NCI-H2196 treated with DMSO at 0.1 percent for 48 hours (cell line): Measurements from ENCODE around the gene TMEM270.
"Not testable (repeated sequence)": the region's sequence is repeated elsewhere in the genome, so short reads cannot be mapped to it uniquely, and the experiment has no call there.

Source experiments
- DNase-seq: peaks from one replicate; lab custom pipeline; 2025; ENCODE audit not compliant: unreplicated experiment; lab: John Stamatoyannopoulos, UW

Gene TMEM270

DNA sequence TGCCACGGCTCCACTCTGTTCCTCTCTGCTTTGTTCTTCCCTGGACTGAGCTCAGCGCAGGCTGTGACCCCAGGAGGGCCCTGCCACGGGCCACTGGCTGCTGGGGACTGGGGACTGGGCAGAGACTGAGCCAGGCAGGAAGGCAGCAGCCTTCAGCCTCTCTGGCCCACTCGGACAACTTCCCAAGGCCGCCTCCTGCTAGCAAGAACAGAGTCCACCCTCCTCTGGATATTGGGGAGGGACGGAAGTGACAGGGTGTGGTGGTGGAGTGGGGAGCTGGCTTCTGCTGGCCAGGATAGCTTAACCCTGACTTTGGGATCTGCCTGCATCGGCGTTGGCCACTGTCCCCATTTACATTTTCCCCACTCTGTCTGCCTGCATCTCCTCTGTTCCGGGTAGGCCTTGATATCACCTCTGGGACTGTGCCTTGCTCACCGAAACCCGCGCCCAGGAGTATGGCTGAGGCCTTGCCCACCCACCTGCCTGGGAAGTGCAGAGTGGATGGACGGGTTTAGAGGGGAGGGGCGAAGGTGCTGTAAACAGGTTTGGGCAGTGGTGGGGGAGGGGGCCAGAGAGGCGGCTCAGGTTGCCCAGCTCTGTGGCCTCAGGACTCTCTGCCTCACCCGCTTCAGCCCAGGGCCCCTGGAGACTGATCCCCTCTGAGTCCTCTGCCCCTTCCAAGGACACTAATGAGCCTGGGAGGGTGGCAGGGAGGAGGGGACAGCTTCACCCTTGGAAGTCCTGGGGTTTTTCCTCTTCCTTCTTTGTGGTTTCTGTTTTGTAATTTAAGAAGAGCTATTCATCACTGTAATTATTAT lies 28.9 kb upstream of the TMEM270 start:
- peak; percentile 68 for DNase-seq

DNA sequence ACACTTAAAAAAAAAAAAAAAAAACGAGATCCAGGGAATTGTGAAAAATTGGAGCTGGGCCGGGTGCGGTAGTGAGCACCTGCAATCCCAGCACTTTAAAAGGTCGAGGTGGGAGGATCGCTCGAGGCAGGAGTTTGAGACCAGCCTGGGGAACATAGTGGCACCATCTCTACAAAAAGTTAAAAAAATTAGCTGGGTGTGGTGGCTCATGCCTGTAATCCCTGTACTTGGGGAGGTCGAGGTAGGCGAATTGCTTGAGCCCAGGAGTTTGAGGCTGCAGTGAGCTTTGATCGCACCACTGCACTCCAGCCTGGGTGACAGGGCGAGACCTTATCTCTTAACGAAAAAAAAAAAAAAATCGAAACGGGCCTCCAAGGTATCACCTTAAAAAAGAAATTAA lies 28.2 kb upstream of the TMEM270 start:
- DNase-seq: no peak

GRCh38 chr7:73833251-73833919 lies 27.6 kb upstream of the TMEM270 start:
- no peak for DNase-seq

DNA sequence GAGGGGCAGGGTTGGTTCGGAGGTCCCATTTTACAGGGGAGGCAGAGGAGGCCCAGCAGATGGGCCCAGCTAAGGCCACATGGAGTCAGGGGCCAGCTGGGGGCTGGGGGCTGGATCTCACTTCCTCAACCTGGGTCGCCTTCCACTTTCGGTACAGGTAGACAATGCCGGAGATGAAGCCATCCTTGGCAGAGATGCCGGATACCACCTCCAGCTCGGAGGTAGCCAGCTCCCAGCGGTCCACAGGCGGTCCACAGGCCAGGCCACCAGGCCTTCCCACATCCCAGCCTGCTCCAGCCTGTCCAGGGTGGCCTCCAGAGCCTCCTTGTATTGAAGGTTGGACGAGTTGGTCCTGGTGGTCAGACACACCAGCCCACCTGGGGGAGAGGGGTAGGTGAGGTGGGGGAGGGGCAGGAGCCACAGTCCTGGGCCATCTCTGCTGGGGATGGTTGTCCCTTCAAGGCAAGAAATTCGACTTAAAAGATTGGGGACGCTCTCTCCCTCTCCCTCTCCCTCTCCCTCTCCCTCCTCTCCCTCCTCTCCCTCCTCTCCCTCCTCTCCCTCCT lies 26.2 kb upstream of the TMEM270 start:
- DNase-seq: no peak

GRCh38 chr7:73837167-73837566 lies 23.8 kb upstream of the TMEM270 start:
- not testable (repeated sequence) for DNase-seq

GRCh38 chr7:73838642-73839041 lies 22.3 kb upstream of the TMEM270 start:
- no peak for DNase-seq

- no peak for DNase-seq
Observed at GRCh38 chr7:73839290-73839689, 21.7 kb upstream of the TMEM270 start.

GRCh38 chr7:73839743-73840714 lies 20.9 kb upstream of the TMEM270 start:
- DNase-seq: no peak

GRCh38 chr7:73840715-73841379 lies 20.1 kb upstream of the TMEM270 start:
- DNase-seq: no peak

DNA sequence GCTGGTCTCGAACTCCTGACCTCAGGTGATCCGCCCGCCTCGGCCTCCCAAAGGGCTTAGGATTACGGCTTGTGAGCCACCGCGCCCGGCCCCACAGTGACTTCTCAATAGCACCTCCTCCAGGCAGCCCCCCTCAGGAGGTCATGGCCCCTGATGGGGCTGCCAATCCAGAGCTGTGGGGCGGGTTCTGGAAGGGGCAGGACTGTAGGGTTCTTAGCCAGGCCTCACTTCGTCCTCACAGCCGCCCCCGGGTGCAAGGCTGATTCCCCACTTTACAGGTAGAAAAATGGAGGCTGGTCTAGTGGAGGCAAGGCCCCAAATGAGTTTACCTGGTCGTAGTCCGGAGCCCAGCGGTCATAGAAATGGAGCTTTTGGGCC lies 19.3 kb upstream of the TMEM270 start:
- no peak for DNase-seq

GRCh38 chr7:73842067-73842976 lies 18.6 kb upstream of the TMEM270 start, which contains the start of gene METTL27:
METTL27 (minus strand) TSS chr7:73842516; CDS start chr7:73842140, 376 bp downstream.
- peak; percentile 89 for DNase-seq

GRCh38 chr7:73844131-73844547 lies 16.8 kb upstream of the TMEM270 start:
- DNase-seq: no peak

DNA sequence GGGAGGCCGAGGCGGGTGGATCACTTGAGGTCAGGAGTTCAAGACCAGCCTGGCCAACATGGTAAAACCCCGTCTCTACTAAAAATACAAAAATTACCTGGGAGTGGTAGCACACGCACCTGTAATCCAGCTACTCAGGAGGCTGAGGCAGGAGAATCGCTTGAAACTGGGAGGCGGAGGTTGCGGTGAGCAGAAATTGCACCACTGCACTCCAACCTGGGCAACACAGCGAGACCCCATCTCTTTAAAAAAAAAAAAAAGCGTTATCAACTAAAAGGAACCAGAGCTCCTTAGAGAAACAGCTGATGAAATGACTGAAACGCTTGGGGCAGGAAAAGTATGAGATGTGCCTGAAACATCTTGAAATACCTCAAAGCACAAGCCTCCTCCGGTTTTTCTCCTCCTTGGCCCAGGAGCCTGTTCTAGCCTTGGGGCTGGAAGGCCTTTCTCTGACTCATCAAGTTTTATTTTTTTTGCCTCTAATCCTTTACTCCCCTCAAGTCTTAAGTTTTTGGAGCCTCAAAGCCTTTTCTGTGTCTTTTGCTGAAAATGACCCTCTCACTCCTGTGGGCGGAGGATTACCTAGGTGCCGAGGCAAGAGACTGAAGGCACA lies 16.0 kb upstream of the TMEM270 start:
- no peak for DNase-seq

- not testable (repeated sequence) for DNase-seq
Observed at GRCh38 chr7:73845701-73846195, 15.2 kb upstream of the TMEM270 start.

DNA sequence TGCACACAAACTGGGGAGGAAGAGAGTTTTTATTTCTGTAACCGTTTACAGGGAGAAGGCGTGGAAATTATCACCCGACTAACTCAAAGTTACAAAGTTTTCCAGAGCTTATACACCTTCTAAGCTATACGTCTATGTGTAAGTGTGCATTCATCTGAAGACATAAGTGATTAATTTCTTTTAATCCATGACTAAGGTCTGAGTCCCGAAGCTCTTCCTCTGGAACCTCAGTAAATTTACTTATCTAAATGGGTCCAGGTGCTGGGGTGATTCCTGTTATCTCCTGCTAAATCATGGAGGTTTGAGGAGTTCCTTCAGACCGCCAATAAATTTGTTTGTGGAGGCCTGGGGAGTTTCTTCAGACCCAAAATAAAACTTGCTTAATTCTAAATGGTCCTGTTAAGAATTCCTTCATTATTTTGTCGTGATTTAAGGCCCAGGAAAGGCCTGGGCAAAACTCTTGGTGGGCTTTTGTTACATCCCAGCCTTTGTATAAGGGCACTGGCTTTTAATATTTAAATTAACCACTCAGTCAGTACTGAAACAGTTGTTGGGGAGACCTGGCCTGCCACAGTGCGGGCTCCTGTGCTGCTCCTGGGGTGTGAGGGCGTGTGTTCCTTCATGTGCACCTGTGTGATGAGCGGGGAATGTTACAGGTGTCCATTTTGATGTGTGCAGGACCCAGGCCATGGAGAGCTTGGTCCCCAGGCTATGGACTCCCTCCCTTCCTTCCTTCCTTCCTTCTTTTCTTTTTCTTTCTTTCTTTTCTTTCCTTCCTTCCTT lies 12.8 kb upstream of the TMEM270 start:
- DNase-seq: no peak

DNA sequence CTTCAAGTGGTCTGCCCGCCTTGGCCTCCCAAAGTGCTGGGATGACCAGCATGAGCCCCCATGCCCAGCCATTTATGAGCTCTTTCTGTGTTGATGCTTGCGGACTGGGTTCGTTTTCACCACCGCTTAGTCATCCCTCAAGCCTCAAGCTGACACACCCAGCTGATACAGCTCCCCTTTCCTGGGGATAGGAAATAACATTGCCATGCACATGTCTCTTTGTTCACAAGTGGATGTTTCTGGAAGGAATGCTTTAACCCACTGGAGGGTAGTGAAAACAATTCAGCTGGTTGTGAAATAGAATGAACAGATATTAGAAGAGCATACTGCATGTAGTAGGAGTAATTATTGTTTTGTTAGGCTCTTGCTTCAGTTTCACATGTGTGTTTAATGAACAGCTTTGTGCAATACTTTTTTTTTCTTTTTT lies 10.2 kb upstream of the TMEM270 start:
- no peak for DNase-seq

DNA sequence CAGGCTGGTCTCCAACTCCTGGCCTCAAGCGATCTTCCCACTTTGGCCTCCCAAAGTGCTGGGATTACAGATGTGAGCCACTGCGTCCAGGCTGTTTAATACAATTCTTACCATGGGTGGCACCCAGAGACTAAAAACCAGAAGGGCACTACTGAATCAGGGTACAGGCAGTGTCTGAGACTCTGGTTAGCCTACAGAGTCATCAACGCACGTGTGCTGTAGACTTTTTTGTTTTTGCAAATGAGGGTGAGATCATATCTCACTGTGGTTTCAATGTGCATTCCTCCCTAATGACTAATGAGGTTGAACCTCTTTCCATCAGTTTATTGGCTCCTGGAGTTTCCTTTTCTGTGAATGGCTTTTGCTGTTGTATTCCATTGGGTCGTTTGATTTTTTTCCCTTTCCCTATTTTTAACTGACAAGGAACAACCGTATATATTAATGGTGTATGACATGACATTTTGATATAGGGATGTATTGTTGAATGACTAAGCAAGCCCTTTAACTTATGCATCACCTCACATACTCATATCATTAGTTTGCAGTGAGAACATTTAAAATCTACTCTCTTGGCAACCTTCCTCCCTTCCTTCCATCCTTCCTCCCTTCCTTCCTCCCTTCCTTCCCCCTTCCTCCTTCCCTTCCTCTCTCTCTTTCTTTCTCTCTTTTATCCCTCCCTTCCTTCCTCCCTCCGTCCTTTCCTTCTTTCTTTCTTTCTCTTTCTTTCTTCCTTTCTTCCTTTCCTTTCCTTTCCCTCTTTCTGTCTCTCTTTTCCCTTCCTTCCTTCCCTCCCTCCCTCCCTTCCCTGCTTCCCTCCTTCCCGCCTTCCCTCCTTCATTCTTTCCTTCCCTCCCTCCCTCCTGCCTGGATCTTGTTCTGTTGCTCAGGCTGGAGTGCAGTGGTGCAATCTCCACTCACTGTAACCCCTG lies 9.3 kb upstream of the TMEM270 start:
- no peak for DNase-seq
